ENCODE results near the gene TLE4. TPM values are rescaled to one million over a fixed set of nuclear protein-coding genes. Genes with fewer than 3 reads are reported as not detected.
"Not testable (repeated sequence)": the region's sequence is repeated elsewhere in the genome, so short reads cannot be mapped to it uniquely, and the experiment has no call there.

The TLE4 gene
- polyA plus RNA-seq, 1 experiment: 154 TPM

GRCh38 chr9:79637177-79637925, 65.6 kb downstream of the TLE4 start:
- DNase-seq (ENCODE audit: low read depth): no peak
- H3K4me3 ChIP-seq (ENCODE audit: low read depth, low read length): no peak overlapping the region
- POLR2A ChIA-PET: interaction anchor here (0.6 kb wide), 1 partner anchor 614 kb away, joined by 5 read pairs; no protein-coding TSS in a partner anchor
- CTCF ChIA-PET: interaction anchor here (1.5 kb wide), 1 partner anchor 23 kb away, joined by 5 read pairs; no protein-coding TSS in a partner anchor
- H3K27me3 ChIP-seq (ENCODE audit: control insufficient read depth, insufficient read depth, low read length): no peaks in the 10 kb centered on the region
- no peak for TF ChIP-seq CTCF (IDR thresholded peaks at IDR 0.05; ENCODE audit: insufficient read depth, low read depth, low read length)
- H3K36me3 ChIP-seq (ENCODE audit: control insufficient read depth, insufficient read depth, low read length): peaks cover under 1% of the 10 kb centered on the region

GRCh38 chr9:79638806-79639205, 67.0 kb downstream of the TLE4 start:
- no peak overlapping the region for H3K4me3 ChIP-seq (ENCODE audit: low read depth, low read length)
- no peaks in the 10 kb centered on the region for H3K27me3 ChIP-seq (ENCODE audit: control insufficient read depth, insufficient read depth, low read length)
- H3K36me3 ChIP-seq (ENCODE audit: control insufficient read depth, insufficient read depth, low read length): no peaks in the 10 kb centered on the region; the same call in none of the 2 replicates
- POLR2A ChIA-PET: no interaction called here
- CTCF ChIA-PET: interaction anchor here (0.8 to 1.5 kb wide), 2 partner anchors 24 to 36 kb away, joined by 3 to 5 read pairs; no protein-coding TSS in a partner anchor
- DNase-seq (ENCODE audit: low read depth): no peak
- TF ChIP-seq CTCF (IDR thresholded peaks at IDR 0.05; ENCODE audit: insufficient read depth, low read depth, low read length): no peak

- POLR2A ChIA-PET: no interaction called here
- no peak overlapping the region for H3K4me3 ChIP-seq (ENCODE audit: low read depth, low read length)
- H3K27me3 ChIP-seq (ENCODE audit: control insufficient read depth, insufficient read depth, low read length): no peaks in the 10 kb centered on the region
- TF ChIP-seq CTCF (IDR thresholded peaks at IDR 0.05; ENCODE audit: insufficient read depth, low read depth, low read length): no peak
- H3K36me3 ChIP-seq (ENCODE audit: control insufficient read depth, insufficient read depth, low read length): peaks cover 2% of the 10 kb centered on the region
- no peak for DNase-seq (ENCODE audit: low read depth)
- CTCF ChIA-PET: interaction anchor here (0.8 kb wide), 1 partner anchor 36 kb away, joined by 3 read pairs; no protein-coding TSS in a partner anchor
Observed at GRCh38 chr9:79639354-79639753, 67.6 kb downstream of the TLE4 start.

GRCh38 chr9:79640067-79640466, 68.3 kb downstream of the TLE4 start:
- H3K36me3 ChIP-seq (ENCODE audit: control insufficient read depth, insufficient read depth, low read length); CTCF ChIA-PET; H3K4me3 ChIP-seq (ENCODE audit: low read depth, low read length); DNase-seq (ENCODE audit: low read depth); POLR2A ChIA-PET; H3K27me3 ChIP-seq (ENCODE audit: control insufficient read depth, insufficient read depth, low read length): not testable (repeated sequence)

- Histone ChIP-seq H3K27me3 (ENCODE audit: control insufficient read depth, insufficient read depth, low read length) (no peaks in the 10 kb centered on the region), H3K36me3 (ENCODE audit: control insufficient read depth, insufficient read depth, low read length) (peaks cover 7% of the 10 kb centered on the region), H3K4me3 (ENCODE audit: low read depth, low read length) (no peak overlapping the region)
- peak; percentile 46 for DNase-seq (ENCODE audit: low read depth)
- no peak for TF ChIP-seq CTCF (IDR thresholded peaks at IDR 0.05; ENCODE audit: insufficient read depth, low read depth, low read length)
- ChIA-PET POLR2A (interaction anchor here (0.6 kb wide), 1 partner anchor 54 kb away, joined by 3 read pairs; no protein-coding TSS in a partner anchor), CTCF (no interaction called here)
Observed at GRCh38 chr9:79641070-79641469, 69.3 kb downstream of the TLE4 start.
